ENCODE data around the gene FAM240A.
"Not testable (repeated sequence)": the region's sequence is repeated elsewhere in the genome, so short reads cannot be mapped to it uniquely, and the experiment has no call there.

Gene FAM240A

DNA sequence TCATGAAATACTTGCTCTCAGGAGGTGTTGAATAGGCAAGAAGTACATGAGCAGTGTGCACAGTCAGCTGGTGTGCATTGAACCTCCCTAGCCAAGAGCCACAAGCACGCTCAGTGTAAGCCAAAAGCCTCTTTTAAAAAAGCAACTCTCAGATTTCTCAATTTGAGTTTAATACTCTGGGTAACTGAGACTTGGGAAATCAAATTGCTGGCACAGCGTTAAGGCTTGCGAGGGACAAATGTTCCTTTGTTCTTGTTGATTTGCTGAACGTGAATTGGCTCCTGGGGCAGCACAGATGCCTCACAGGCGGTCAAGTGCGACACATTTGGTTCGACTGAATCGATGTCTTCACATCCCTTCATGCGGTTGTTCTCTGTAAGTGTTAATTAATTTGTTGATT is at the start of gene FAM240A:
Gene FAM240A (plus strand): TSS at position 202 of the 400 bp plus-strand sequence. CDS start 159 bp downstream, at position 361.
- DNase-seq (ENCODE audit: low read depth, low spot score), result no peak

DNA sequence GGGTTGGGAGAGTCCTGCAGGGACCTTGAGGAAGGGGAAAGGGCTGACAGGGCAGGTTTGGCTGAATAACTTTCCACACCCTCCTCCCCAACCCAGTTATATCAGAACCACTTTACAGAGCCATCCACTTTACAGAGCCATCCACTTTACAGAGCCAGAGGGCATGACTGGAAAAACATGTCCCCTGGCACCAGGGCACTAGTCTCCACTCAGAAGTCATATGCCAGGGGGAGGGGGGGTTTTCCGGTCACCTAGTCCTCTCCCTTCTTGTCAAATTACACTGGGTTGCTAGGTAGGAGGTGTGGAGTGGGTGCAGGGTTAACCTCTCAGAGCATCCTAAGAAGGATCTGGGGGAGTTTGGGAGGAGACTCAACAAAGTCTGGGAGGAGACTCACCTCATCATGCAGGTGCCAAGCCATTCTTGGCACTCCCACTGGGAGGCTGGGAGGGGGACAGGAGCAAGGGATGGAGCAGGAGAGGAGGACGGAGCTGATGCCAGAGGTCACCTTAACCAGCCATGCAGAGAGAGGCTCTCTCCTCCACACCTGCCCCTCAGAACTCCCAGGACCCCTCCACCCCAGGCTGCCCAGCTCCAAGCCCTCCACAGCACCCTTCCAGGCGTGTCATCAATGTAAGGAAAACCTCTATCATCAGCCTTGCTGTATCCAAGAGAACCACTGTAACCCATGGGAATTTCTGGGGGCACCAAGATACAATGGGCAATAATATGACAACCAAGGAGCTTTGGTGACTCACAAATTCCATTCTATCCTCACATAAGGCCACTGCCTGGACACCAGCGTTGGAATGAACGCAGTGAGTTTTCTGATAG is 47.9 kb upstream of the FAM240A start:
- DNase-seq (ENCODE audit: low read depth, low spot score), result no peak

DNA sequence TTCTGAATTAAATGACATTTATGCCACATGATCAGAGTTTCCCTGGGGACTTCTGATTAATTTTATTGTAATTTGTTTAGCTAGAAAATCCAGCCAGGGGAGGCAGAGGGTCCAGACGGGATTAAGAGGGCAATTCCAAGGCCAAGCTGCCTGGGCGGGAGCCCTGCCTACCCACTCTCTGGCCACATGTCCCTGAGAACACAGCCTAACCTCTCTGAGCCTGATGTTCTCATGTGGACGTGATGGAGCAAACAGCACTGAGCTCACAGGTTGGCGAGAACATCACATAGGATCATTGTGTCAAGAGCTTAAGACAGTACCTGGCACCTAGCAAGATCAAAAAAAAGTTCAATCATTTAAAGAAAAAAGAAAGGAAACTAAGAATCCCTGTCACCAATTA is 47.2 kb upstream of the FAM240A start:
- DNase-seq (ENCODE audit: low read depth, low spot score), result no peak

DNA sequence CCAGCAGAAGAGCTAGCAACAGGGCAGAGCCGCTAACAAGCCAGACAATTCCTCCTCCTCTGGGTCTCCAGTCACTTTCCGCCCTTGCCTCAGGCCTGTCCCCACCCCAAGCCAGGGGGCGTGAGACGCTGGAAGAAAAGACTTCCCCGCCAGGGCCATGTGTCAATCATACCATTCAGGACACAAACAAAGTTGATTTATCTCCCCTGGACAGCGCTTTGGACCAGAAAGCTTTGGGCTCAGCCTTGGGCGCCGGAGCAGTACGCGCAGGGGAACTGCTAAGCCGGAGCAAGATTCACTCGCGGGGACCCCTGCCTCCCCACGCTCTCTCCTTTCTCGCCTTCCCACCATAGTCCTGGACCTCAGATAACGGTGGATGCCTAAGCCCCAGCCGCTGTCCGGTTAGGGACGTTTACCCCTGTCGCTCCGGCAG is 46.7 kb upstream of the FAM240A start:
- no peak for DNase-seq (ENCODE audit: low read depth, low spot score)

DNA sequence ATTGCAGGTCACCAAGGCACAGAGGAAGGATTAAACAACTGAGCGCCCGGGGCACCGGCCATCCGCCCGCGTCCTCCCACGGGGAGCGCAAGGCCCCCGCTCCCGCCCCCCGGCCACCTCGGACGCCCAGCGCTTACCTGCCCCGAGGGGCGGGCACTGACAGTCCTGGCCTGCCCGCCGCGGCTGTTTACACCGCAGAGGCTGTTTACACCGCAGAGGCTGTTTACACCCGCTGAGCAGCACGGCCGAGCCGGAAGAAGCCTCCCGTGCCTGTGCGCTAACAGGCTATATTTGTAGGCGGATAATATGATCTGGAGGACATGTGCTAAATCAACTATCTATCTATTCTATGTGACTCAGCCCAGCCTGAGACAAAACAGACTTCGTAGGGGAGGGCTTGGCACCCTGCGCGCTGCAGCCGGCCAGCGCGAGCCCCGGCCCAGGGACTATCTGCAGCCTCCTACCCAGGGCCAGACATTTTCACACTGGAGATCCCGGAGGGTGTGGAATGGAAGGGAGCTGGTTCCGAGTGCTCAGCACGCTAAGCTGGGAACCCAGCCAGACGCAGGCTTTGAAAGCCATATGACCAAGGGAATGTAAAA is 46.2 kb upstream of the FAM240A start, which contains the start of gene LRRC2:
Gene LRRC2 (minus strand): TSS at position 263 of the 602 bp plus-strand sequence. CDS start 14,711 bp downstream, outside the sequence.
- no peak for DNase-seq (ENCODE audit: low read depth, low spot score)

DNA sequence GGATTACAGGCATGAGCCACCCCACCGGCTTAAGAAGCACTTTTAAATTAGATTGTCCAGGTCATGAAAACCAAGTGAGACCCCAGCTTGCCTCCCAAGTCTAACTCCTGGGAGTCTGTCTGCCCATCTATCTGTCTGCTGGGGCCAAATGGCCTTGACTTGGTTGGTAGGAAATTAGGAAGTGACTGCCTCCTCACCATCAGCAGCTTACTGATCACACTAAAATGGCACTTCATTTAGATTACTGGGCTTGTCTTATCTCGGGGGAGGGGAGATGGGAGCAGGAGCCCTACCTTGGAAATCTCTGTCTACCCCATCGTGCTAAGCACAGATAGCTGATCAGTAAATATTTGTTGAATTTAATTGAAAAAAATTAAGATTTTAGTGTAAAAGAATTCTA is 40.6 kb upstream of the FAM240A start:
- no peak for DNase-seq (ENCODE audit: low read depth, low spot score)

DNA sequence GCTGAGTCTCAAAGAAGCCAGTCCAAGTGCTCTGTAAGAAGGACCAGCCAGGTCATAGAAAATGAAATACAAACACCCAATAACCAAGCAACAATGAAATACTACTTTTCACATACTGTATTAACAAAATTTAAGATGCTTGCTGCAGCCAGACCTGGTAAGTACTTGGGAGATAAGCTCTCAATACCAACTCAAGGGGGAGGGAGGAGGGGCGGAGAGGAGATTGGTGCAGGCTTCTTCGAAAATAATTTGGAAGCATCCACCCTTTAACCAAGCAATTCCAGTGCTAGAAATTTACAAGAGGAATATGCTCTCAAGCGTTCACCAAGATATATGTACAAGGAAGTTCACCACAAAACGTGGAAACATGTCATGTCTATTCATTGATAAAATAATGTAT is 38.6 kb upstream of the FAM240A start:
- no peak for DNase-seq (ENCODE audit: low read depth, low spot score)

DNA sequence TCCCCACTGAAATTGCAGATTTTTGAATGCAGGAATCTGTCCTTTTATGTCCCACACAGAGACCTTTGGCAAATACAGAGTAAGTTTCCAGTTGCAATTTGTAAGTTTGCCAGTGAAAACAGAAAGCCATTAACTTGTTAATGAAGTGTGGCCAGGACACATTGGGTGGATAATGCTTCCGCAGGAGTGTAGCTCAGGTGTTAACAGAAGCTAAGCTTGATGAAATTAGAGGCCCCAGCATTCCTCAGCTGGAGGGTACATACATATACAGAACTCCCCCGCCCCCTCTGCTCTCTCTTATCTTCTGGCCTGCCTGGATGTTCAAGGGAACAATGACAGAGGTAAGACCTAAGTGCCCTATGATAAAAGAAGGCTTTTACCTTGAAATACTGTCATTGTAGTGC is 38.1 kb upstream of the FAM240A start:
- no peak for DNase-seq (ENCODE audit: low read depth, low spot score)

DNA sequence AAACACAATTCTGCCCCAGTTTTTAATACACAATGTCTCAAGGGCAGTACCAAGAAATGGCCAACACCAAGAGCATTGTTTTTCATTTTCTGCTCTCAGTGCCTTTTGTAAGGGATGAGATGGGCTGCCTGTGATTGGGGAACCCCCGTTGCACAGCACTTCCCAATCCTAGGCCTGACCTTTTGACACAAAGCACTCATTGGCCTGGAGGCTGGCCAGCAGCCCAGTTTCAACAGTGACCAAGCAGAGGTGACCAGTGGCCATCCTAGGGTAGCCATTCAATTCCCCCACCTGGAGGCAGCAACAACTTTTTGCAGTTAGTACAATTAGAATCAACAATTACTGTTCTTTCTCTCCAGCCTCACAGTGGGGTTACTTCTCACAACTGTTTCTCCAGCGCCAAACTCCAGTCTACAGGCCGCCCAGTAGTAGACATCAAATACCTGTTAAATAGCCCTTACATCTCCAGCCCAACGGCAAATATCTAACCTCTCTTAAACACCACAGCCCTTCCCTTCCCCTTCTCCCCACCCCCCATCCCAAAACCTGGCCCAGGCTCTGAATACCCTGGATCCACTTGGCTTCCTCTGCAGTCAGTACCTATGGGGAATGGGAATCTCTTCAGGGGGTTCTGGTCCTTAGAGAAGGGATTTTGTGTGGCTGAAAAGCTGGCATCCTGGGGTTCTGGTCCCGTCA is 37.3 kb upstream of the FAM240A start:
- no peak for DNase-seq (ENCODE audit: low read depth, low spot score)

DNA sequence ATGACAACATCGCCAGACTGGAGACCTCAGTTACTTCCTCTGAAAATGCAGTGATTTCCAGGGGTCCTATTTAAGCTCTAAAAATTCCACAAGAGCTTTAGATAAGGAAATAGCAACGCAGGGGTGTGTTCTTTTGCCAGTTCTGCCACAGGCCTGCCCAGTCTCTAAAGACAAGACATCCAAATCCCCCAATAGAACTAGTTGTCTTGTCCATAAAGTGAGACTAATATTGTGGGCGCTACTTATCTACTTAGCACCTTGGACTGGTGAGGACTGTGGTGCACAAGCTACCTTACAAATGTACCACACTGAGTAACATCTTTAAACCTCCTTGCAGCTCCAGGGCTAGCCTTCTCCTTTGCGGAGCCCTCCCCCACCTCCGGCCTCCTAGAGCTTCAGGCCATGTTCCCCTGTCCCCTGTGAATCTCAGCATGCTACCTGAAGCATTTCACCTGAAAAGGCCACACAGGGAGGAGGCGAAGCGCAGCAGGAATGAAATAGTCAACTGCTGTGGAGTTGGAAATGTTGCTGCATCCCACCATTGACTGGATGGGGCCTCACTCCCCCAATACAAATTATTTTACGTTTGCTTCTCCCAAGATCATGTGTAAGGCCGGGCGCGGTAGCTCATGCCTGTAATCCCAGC is 36.6 kb upstream of the FAM240A start:
- no peak for DNase-seq (ENCODE audit: low read depth, low spot score)

DNA sequence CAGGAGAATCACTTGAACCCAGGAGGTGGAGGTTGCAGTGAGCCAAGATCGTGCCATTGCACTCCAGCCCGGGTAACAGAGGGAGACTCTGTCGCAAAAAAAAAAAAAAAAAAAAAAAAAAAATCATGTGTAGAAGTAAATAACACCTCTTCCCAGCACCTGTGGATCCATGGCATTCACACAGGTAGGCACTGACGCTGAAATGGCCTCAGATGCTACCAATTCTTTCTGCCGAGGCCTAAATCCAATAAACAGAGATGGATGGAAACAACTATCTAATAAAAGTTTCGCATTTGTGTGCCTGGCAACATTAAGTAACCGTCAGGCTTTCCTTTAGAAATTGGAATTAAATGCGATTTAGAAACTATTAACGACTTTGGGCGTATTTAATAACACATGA is 35.9 kb upstream of the FAM240A start:
- DNase-seq (ENCODE audit: low read depth, low spot score), result no peak

DNA sequence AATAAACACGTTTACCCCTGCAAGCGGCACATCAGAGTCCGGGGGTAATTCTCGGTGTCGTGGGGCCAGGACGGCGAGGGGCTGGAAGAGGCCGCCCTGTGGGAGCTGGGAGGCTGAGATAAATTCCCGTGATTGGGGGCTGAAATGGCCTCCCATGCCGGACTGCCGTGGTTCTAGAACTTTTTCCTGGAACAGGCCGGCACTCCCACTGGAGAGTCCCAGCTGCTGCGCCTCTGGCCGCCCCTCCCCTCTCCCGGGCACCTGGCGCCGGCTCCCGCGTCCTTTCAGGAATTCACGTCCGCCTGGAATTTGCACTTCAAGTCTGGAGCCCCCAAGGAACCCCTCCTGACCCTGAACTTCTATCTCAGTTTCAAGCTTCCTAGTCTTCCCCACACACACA is 35.4 kb upstream of the FAM240A start:
- DNase-seq (ENCODE audit: low read depth, low spot score), result no peak

DNA sequence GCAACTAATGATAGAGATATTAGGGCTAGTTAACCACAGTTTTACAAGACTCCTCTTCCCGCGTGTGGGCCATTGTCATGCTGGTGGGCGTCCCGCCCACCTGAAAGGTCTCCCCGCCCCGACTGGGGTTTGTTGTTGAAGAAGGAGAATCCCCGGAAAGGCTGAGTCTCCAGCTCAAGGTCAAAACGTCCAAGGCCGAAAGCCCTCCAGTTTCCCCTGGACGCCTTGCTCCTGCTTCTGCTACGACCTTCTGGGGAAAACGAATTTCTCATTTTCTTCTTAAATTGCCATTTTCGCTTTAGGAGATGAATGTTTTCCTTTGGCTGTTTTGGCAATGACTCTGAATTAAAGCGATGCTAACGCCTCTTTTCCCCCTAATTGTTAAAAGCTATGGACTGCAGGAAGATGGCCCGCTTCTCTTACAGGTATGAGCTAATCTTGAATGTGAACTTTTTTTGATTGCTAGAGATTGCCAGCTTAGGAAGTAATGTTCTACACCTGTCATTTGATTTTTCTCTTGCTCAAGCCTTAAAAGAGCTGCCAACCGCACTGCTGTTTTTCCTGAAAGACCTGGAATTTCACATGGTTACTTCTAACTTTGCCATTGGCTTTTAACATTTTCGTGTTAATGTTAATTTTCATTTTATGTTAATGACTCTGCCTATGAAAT is 34.6 kb upstream of the FAM240A start:
- DNase-seq (ENCODE audit: low read depth, low spot score), result not testable (repeated sequence)

DNA sequence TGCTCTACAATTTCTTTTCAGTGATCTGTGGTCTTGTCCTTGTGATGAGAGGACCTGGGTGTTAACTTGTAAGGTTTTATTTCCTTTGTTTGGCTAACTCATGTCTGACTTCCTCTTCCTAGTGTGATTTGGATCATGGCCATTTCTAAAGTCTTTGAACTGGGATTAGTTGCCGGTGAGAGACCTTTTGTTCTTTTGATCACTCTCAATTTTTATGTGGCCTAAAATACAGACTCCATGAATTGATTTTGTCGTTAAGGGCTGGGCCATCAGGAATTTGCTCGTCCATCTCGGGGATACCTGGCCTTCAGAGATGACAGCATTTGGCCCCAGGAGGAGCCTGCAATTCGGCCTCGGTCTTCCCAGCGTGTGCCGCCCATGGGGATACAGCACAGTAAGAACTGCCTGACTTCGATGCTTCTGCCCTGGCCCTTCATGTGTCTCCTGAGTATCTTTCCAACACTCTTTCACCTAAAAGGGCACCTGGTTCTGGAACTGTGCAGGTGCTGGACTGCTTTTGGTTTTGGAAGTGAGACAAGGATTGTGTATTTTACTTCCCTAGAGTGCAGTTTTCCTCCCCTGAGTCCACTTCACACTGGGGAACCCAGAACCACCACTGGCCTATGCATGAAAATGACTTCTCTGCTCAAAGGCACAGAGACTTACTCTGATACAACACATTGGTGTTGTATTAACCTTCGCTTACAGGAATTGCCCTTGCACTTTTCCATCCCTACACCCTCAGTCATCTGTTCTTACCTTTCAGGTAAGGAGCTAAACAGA is 33.2 kb upstream of the FAM240A start:
- no peak for DNase-seq (ENCODE audit: low read depth, low spot score)

DNA sequence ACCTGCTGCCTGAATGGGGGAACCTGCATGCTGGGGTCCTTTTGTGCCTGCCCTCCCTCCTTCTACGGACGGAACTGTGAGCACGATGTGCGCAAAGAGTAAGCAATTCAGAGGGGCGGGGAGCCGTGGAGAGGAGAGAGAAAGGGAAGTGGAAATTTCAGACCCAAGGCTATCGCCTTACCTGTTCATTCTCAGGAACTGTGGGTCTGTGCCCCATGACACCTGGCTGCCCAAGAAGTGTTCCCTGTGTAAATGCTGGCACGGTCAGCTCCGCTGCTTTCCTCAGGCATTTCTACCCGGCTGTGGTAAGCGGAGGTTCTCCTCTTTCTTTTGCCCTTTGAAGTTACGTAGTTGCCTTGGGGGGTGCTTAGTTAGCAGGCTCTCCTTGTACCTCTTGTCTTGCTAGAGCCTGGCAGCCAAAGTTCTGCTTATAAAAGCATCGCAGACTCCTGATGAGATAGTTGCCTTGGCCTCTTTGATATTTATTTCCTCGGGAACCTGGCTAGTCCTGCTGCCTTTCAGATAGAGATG is 32.5 kb upstream of the FAM240A start:
- DNase-seq (ENCODE audit: low read depth, low spot score), result no peak

DNA sequence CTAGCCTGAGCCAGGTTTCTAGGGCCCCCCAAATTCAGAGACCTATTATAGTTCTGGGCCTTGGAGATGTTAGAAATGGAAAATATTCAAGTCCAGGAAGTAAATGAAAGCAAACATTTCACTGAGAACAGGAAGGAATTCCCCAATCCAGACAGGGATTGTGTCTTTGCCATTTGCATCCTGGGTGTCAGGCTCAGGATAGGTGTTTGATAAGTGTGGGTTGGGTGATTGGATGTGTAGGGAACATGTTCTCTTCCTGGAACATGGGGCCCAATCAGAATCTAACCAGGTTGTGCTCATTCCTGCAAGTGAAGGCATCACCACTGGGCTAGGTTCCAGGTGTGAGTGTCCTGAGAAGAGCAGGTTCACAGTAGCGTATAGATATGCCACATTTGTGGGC is 31.6 kb upstream of the FAM240A start:
- no peak for DNase-seq (ENCODE audit: low read depth, low spot score)

DNA sequence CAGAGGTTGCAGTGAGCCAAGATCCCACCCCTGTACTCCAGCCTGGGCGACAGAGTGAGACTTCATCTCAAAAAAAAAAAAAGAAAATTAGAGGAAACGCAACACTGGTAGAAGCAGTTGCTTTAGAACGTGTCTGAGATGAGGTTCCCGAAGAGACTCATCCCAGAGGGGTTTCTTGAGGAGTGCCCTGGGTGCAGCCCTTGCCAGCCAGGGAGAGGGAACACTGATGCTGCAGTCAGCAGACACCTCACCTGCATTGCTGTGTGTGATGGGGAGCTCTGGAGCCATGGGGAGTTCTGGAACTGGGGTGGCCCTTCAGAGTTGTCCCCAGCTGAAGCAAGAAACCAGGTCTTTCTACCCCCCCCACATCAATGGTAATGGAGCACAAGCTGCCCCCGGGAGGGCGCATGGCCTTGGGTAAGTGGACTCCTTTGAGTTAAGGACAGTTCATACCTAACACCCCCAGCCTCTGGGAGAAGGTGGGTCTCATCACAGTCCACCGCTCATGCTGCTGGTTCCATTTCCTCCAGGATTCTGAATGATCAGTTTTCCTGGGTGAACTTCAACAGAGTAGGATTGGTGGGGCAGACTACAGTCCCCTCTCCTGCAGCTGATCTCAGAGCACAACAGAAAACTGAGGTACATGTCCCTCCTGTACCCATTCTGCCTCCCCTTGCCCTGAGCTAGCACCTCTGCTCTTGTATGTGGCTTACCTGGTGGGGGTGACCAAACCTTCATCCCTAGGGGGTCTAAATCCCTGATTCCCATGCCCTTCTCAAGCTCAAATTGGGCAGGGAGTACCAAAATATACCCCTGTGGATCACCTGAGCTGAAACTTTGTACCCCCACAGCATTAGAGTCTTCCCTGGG is 27.5 kb upstream of the FAM240A start:
- no peak for DNase-seq (ENCODE audit: low read depth, low spot score)

DNA sequence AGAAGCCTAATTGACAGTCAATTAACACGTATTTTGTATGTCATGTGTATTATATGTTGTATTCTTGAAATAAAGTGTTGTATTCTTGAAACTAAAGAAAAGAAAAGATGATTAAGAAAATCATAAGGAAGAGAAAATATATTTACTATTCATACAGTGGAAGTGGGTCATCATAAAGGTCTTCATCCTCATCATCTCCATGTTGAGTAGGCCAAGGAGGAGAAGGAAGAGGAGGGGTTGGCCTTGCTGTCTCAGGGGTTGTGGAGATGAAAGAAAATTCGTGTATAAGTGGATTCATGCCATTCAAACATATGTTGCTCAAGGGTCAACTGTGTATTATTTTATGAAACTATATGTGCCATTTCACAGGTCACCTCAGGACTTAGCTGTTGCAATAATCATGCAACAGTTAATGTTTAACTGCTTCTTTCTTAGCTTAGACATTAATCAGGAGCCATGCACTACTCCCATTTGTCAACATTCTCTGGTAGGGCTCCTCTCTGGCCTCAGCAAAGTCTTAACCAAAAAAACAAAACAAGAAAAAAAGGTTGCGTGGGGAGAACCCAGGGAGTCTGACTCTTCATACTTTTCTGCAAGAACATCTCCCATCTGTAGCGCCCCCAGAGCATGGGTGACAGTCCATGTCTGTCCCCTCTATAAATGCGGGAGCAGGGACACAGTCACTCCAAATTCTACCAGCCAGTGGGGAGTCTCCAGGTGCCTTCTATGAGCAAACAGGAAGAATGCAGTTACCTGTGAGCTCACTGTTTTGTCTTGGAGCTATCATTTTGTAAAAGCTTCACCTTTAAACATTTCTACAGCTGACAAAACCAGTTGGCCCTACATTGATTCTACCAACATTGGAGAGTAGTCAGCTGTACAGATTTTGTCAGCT is 26.3 kb upstream of the FAM240A start:
- DNase-seq (ENCODE audit: low read depth, low spot score), result no peak
